SJCRH30 (cell line): ENCODE measurements around the gene QKI. TPM values are rescaled to one million over a fixed set of nuclear protein-coding genes. Genes with fewer than 3 reads are reported as not detected.

ENCODE experiments used
- DNase-seq, 2 experiments: peaks; one replicate each; pipeline ENCODE4 v3.0.0-alpha.2; 2015 to 2020
- H3K27ac ChIP-seq: fragments of 250-450 bp; sonication (Bioruptor Pico); 2 replicates; pipeline ENCODE4 v1.5.1; 2020; ENCODE audit warnings: mild to moderate bottlenecking, moderate library complexity
- H3K27me3 ChIP-seq: fragments of 250-450 bp; sonication (Bioruptor Pico); 2 replicates; pipeline ENCODE4 v1.5.1; 2020; ENCODE audit warnings: mild to moderate bottlenecking, moderate library complexity
- H3K36me3 ChIP-seq: fragments of 250-450 bp; sonication (Bioruptor Pico); 2 replicates; pipeline ENCODE4 v1.5.1; 2020; ENCODE audit warnings: mild to moderate bottlenecking, moderate library complexity
- H3K4me1 ChIP-seq: fragments of 250-450 bp; sonication (Bioruptor Pico); 2 replicates; pipeline ENCODE4 v1.5.1; 2020; ENCODE audit warnings: mild to moderate bottlenecking, moderate library complexity
- H3K4me3 ChIP-seq: fragments of 250-450 bp; sonication (Bioruptor Pico); 2 replicates; pipeline ENCODE4 v1.5.1; 2020; ENCODE audit warnings: mild to moderate bottlenecking, moderate library complexity
- H3K9me3 ChIP-seq: fragments of 250-450 bp; sonication (Bioruptor Pico); replicated peaks from 2 replicates; pipeline ENCODE4 v1.5.1; 2020; ENCODE audit warnings: mild to moderate bottlenecking, moderate library complexity
- total RNA-seq: library from RNA; depleted of rRNA; stranded (reverse); fragments of >200 nt; shearing (Covaris generic); gene quantifications from 2 replicates; pipeline ENCODE4 v1.2.3, GENCODE V29; 2014

Gene QKI
- total RNA-seq, 1 experiment from 2014 or later = 254 TPM

DNA sequence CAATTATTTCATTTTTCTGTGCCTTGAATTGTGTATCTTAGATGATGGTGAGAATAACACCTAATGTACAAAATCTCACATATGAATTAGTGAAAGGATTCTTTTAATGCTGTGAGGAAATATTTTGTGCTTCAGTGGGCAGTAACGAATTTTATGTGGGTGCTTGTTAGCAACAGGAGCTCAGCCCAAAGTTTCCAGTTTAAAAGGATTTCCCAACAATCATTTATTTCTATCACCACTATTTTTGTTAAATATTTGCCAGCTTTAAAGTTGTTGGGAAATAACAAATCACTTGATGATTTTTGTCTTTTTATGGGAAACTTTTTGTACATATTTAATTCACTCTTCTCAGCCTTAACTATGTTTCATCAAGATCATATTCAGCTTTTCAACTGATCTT lies 111.8 kb downstream of the QKI start:
- Histone ChIP-seq H3K9me3 (no peaks in the 10 kb centered on the region), H3K27me3 (no peaks in the 10 kb centered on the region), H3K4me1 (peaks cover 36% of the 10 kb centered on the region), H3K27ac (no peak overlapping the region), H3K4me3 (no peak overlapping the region), H3K36me3 (peaks cover 3% of the 10 kb centered on the region)
- no peak for DNase-seq

DNA sequence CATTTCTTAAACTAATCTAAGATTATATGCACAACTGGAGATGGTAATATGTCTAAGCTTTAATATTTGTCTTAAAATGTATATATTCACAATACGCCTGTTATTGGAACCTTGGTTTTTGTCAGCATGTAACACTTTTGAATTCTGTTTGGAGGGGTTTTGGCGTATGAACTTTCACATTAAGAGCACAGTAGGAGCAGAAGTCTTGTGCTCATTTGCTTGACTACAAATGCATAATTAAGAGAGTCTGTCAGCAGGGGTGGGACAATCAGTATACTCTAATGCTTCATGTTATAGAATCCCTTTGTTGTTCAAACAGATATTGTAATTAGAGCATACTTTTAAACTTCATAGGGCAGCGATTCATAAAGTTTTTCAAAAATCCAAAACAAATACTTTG lies 112.8 kb downstream of the QKI start:
- Histone ChIP-seq H3K9me3 (no peaks in the 10 kb centered on the region), H3K4me3 (no peak overlapping the region), H3K27me3 (no peaks in the 10 kb centered on the region), H3K4me1 (peaks cover 45% of the 10 kb centered on the region), H3K36me3 (peaks cover 3% of the 10 kb centered on the region), H3K27ac (no peak overlapping the region)
- no peak for DNase-seq

DNA sequence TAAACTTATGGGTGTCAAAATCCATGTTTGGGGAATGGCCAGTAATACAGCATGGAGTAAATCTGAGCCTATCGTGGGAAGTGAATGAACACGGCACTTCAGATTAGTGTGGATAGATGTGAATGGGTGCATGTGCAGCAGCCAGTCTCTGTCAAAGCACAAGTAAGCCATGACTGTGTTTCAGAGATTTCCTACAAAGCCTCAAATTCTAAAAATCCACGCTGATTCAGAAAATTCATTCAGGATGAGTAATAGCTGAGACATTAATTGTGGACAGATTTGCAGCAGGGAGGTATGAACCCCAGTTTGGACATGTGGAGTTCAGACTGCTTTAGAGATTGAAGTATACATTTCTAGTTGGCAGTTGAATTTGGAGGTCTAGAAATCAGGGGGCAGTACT lies 115.1 kb downstream of the QKI start:
- Histone ChIP-seq H3K36me3 (no peaks in the 10 kb centered on the region; the same call in none of the 2 replicates), H3K4me1 (peaks cover 63% of the 10 kb centered on the region), H3K9me3 (no peaks in the 10 kb centered on the region), H3K4me3 (no peak overlapping the region), H3K27ac (peak overlapping the region; percentile 28), H3K27me3 (no peaks in the 10 kb centered on the region)
- peak; percentile 43 to 65 for DNase-seq

GRCh38 chr6:163530406-163530805 lies 115.9 kb downstream of the QKI start:
- H3K4me1 ChIP-seq = peaks cover 63% of the 10 kb centered on the region
- no peaks in the 10 kb centered on the region for H3K9me3 ChIP-seq
- no peak for DNase-seq
- no peak overlapping the region for H3K4me3 ChIP-seq
- no peaks in the 10 kb centered on the region; the same call in 1 of the 2 replicates for H3K36me3 ChIP-seq
- H3K27me3 ChIP-seq = no peaks in the 10 kb centered on the region
- H3K27ac ChIP-seq = no peak overlapping the region

DNA sequence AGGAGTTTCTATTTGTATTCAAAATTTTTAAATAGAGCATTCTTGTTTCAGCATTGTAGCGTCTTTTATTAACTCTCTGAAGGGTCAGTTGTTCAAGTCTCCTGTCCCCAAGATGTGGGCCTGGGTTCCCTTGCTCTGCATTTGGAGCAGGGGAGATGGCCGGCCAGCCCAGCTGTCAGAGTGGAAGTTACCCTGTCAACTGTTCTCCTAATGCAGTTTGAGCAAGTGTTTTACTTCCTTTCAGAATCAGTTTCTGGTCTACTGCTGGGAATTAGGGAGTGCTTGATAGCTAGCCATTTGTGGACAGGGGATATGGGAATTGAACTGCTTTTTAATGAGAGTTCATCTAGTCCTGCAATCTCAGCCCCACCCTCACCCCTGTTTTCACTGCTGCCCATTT lies 116.6 kb downstream of the QKI start:
- DNase-seq = peak in 1 of 2 experiments; percentile 64

DNA sequence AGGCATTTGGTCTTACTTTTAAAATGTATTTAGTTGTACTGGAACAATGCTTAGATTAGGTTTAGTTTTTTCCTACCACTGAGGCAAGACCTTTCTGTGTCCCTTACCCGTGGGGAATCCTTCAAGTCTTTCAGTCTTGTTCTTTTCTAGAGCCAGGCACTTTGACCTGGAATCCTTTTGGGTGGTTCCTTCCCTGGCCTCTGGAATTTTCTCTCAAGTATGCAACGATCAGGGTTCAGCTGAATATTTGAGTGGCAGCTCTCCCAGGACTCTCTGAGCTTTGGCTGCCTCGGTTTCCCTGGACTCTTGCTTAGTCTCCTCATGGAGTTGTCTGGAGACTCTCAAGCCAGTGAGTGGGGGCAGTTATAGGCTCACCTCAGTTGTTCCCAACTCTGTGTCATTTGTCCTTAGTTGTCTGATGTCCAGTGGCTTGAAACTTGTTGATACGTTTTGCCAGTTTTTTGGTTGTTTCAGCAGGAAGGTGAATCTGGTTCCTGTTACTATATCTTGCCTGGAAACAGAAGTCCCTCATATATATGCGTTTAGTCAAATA lies 118.1 kb downstream of the QKI start:
- H3K4me3 ChIP-seq = no peak overlapping the region
- H3K36me3 ChIP-seq = peaks cover 16% of the 10 kb centered on the region
- DNase-seq = no peak
- no peaks in the 10 kb centered on the region for H3K27me3 ChIP-seq
- H3K27ac ChIP-seq = no peak overlapping the region
- peaks cover 63% of the 10 kb centered on the region for H3K4me1 ChIP-seq
- H3K9me3 ChIP-seq = no peaks in the 10 kb centered on the region

More for the DNA sequence above, 116.6 kb downstream of the QKI start:
- Histone ChIP-seq H3K4me3 (no peak overlapping the region), H3K36me3 (peaks cover 3% of the 10 kb centered on the region), H3K27ac (no peak overlapping the region), H3K9me3 (no peaks in the 10 kb centered on the region), H3K4me1 (peaks cover 63% of the 10 kb centered on the region), H3K27me3 (no peaks in the 10 kb centered on the region)

DNA sequence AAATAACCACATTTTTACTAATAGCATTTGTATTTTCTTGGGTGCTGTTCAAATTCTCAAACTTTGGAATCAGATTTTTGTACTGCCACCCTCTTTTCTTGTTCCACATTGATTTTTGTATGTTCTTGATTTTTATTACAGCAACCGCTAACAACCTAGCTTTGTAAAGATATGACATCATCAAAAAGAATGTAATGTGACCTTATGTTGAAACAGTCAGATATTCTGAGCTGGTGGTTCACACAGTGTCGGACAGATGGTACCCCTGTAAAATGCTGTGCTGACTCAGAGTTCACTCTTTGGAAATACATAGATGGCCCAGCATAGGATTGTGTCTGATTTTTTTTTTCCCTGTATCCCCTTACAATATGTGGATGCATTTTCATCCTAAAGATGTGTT lies 118.9 kb downstream of the QKI start:
- H3K4me1 ChIP-seq = peaks cover 56% of the 10 kb centered on the region
- no peaks in the 10 kb centered on the region for H3K27me3 ChIP-seq
- peak overlapping the region; percentile 5; the same call in 1 of the 2 replicates for H3K27ac ChIP-seq
- peaks cover 18% of the 10 kb centered on the region for H3K36me3 ChIP-seq
- no peak overlapping the region for H3K4me3 ChIP-seq
- no peaks in the 10 kb centered on the region for H3K9me3 ChIP-seq
- DNase-seq = peak; percentile 72 to 87

GRCh38 chr6:163536770-163537169 lies 122.3 kb downstream of the QKI start:
- peak; percentile 27 to 57 for DNase-seq
- Histone ChIP-seq H3K9me3 (no peaks in the 10 kb centered on the region), H3K36me3 (peaks cover 27% of the 10 kb centered on the region), H3K27ac (no peak overlapping the region), H3K27me3 (no peaks in the 10 kb centered on the region), H3K4me1 (peaks cover 23% of the 10 kb centered on the region), H3K4me3 (no peak overlapping the region)

- peaks cover 9% of the 10 kb centered on the region for H3K4me1 ChIP-seq
- peaks cover 31% of the 10 kb centered on the region for H3K36me3 ChIP-seq
- H3K27me3 ChIP-seq = no peaks in the 10 kb centered on the region
- no peaks in the 10 kb centered on the region for H3K9me3 ChIP-seq
- H3K27ac ChIP-seq = no peak overlapping the region
- H3K4me3 ChIP-seq = no peak overlapping the region
- DNase-seq = no peak
These were observed 123.8 kb downstream of the QKI start for GRCh38 chr6:163538331-163538730.

- no peak overlapping the region for H3K27ac ChIP-seq
- peaks cover 31% of the 10 kb centered on the region for H3K36me3 ChIP-seq
- peaks cover 2% of the 10 kb centered on the region for H3K4me1 ChIP-seq
- H3K27me3 ChIP-seq = no peaks in the 10 kb centered on the region
- H3K4me3 ChIP-seq = no peak overlapping the region
- no peak for DNase-seq
- H3K9me3 ChIP-seq = no peaks in the 10 kb centered on the region
These were observed 124.7 kb downstream of the QKI start for GRCh38 chr6:163539101-163539762.

GRCh38 chr6:163543321-163543720 lies 128.8 kb downstream of the QKI start:
- no peak overlapping the region for H3K27ac ChIP-seq
- no peaks in the 10 kb centered on the region for H3K27me3 ChIP-seq
- H3K36me3 ChIP-seq = peaks cover 16% of the 10 kb centered on the region; the same call in 1 of the 2 replicates
- no peak overlapping the region for H3K4me3 ChIP-seq
- no peak for DNase-seq
- H3K4me1 ChIP-seq = no peaks in the 10 kb centered on the region
- no peaks in the 10 kb centered on the region for H3K9me3 ChIP-seq

DNA sequence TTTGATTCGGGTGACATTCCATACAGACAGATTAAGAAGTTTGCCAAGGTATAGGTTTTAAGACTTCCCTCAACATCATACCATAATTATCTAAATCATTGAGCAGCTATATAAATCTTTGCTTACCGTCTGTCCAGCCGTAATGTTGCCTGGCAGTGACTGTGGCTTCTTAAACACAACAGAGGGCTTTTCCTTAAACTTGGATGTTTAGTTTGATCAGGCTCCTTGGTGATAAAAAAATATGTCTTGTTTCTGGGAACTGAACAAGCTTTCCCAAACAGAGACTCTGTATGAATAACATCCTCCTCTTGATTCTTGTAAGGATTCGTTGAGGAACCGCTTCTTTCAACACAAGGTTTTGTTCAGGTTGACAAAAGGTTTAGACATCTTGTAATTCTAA lies 130.9 kb downstream of the QKI start:
- H3K4me1 ChIP-seq = no peaks in the 10 kb centered on the region
- no peaks in the 10 kb centered on the region for H3K9me3 ChIP-seq
- DNase-seq = no peak
- no peak overlapping the region for H3K4me3 ChIP-seq
- H3K36me3 ChIP-seq = peaks cover 9% of the 10 kb centered on the region; the same call in 1 of the 2 replicates
- H3K27ac ChIP-seq = no peak overlapping the region
- H3K27me3 ChIP-seq = no peaks in the 10 kb centered on the region

DNA sequence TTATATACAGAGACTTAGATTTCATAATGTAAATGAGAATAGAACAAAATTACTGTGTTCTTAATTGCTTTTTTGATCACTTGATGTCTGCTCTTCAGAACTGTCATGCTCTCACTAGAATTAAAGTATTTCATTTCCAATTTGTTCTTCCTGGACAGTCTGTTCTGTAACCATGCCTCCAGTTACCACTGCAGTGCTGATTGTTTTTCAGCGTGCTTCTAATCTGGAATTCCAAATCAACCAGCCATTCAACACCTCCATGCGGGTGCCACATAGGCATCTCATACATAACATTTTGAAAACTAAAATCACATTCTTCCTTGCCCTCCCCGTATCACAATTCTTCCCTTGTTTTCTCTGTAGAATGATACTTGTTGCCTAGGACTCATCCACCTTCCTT lies 132.8 kb downstream of the QKI start:
- DNase-seq = no peak
- Histone ChIP-seq H3K36me3 (peaks cover 15% of the 10 kb centered on the region), H3K9me3 (no peaks in the 10 kb centered on the region), H3K27me3 (no peaks in the 10 kb centered on the region), H3K4me3 (no peak overlapping the region), H3K4me1 (no peaks in the 10 kb centered on the region), H3K27ac (no peak overlapping the region)

GRCh38 chr6:163548624-163549023 lies 134.1 kb downstream of the QKI start:
- H3K4me3 ChIP-seq = no peak overlapping the region
- no peak for DNase-seq
- H3K4me1 ChIP-seq = no peaks in the 10 kb centered on the region
- H3K9me3 ChIP-seq = no peaks in the 10 kb centered on the region
- peaks cover 15% of the 10 kb centered on the region for H3K36me3 ChIP-seq
- no peaks in the 10 kb centered on the region for H3K27me3 ChIP-seq
- H3K27ac ChIP-seq = no peak overlapping the region

DNA sequence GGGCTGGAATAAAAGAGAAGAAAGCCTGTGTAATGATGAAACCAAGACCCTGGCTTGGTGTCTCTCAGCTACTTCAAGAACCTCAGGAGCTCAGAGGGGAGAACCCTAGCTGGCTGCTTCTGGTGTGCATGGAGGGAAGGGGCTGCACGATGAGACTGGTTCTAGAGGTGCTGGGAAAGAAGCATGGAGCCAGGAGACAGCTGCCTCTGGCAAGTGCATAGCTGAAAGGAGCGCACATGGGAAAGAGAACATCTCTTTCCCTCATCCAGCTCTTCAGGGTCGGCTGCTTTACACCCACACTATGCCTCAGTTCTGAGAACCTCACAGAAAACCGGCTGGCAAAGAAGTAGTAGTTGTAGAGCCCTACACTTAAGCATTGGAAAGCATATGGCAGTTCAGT lies 139.5 kb downstream of the QKI start:
- peaks cover 40% of the 10 kb centered on the region for H3K36me3 ChIP-seq
- DNase-seq = no peak
- no peak overlapping the region for H3K4me3 ChIP-seq
- no peaks in the 10 kb centered on the region for H3K9me3 ChIP-seq
- H3K27me3 ChIP-seq = no peaks in the 10 kb centered on the region
- H3K4me1 ChIP-seq = no peaks in the 10 kb centered on the region
- no peak overlapping the region for H3K27ac ChIP-seq

DNA sequence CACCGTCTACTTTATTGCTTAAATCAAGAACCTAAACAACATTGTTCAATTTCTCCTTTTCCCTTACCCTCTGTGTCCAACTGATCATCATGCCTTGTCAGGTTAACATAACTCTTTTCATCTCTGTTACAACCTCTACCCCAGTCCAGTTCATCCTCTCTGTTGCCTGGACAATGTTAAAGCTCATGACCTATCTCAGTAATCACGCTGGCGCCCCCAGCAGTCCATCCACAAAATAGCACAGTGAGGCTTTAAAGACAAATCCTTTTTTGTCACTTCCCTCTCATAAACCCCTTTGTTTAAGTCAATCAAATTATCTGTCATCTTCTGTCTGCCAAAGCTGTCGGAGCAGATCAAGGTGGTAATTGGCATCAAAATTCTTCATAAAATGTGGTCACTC lies 140.1 kb downstream of the QKI start:
- H3K36me3 ChIP-seq = peaks cover 46% of the 10 kb centered on the region
- H3K4me1 ChIP-seq = no peaks in the 10 kb centered on the region
- no peak overlapping the region for H3K4me3 ChIP-seq
- peak; percentile 73 to 79 for DNase-seq
- H3K27ac ChIP-seq = no peak overlapping the region
- H3K27me3 ChIP-seq = no peaks in the 10 kb centered on the region
- no peaks in the 10 kb centered on the region for H3K9me3 ChIP-seq
